OCI-LY3 (cell line): ENCODE results near the gene OR14I1.
"Not testable (repeated sequence)": the region's sequence is repeated elsewhere in the genome, so short reads cannot be mapped to it uniquely, and the experiment has no call there.

ENCODE experiments used
- EZH2phosphoT487 ChIP-seq: fragments of 200-600 bp; shearing (Covaris generic); IDR thresholded peaks from 2 replicates; pipeline ENCODE4 v1.6.1; 2018; ENCODE audit warnings: antibody characterized with exemption, mixed run types, low read depth
- TF ChIP-seq, protein P1 (sequence below): fragments of 200-600, 300-600 bp; sonication (generic); IDR thresholded peaks from 2 replicates; pipeline ENCODE4 v1.5.1; 2014; ENCODE audit warnings: antibody characterized with exemption, low read length, low read depth

DNA sequence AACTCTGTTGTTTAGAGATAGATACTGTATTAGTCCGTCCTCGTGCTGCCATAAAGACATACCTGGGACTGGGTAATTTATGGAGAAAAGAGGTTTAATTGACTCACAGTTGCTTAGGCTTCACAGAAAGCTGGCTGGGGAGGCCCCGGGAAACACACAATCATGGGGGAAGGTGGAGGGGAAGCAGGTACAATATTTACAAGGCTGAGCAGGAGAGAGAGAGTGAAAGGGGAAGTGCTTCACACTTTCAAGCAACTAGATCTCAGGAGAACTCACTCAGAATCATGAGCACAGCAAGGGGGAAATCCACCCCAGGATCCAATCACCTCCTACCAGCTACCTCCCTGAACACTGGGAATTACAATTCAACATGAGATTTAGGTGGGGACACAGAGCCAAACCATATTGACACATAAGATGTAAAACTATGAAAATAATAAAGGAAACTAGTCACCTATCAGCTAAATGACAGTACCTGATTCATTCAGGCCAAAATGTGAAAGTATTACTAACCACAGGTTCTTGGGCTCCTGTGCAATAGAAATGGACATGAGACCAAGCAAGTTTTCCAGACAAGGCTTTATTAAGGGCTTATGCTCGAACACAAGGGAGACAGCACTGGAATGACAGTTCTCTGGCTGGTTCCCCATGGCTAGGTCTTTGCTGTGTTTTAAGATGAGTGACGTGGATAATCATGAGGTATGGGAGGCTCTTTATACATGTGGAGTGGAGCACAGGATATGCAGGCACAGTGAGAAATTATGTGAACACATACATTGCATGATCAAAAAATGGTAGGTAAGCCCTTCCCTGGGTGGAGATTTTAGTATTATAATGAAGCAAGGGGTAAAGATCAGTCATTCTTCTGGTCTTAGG, 38.9 kb downstream of the OR14I1 start:
- TF ChIP-seq, protein P1, sequence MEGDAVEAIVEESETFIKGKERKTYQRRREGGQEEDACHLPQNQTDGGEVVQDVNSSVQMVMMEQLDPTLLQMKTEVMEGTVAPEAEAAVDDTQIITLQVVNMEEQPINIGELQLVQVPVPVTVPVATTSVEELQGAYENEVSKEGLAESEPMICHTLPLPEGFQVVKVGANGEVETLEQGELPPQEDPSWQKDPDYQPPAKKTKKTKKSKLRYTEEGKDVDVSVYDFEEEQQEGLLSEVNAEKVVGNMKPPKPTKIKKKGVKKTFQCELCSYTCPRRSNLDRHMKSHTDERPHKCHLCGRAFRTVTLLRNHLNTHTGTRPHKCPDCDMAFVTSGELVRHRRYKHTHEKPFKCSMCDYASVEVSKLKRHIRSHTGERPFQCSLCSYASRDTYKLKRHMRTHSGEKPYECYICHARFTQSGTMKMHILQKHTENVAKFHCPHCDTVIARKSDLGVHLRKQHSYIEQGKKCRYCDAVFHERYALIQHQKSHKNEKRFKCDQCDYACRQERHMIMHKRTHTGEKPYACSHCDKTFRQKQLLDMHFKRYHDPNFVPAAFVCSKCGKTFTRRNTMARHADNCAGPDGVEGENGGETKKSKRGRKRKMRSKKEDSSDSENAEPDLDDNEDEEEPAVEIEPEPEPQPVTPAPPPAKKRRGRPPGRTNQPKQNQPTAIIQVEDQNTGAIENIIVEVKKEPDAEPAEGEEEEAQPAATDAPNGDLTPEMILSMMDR = not testable (repeated sequence)
- not testable (repeated sequence) for TF ChIP-seq EZH2phosphoT487
